LNCAP (cell line): ENCODE results near the gene SLC50A1.

Source experiments
- CTCF ChIP-seq: fragments of 450-650 bp; IDR thresholded peaks from 2 replicates; pipeline ENCODE4 v1.5.1; 2017; ENCODE audit warnings: mild to moderate bottlenecking

Gene SLC50A1

GRCh38 chr1:155184351-155184811, 48.7 kb downstream of the SLC50A1 start:
- TF ChIP-seq CTCF, result no peak

- TF ChIP-seq CTCF, result no peak
These were observed 49.5 kb downstream of the SLC50A1 start for GRCh38 chr1:155184835-155185782.

GRCh38 chr1:155185783-155186066, 50.1 kb downstream of the SLC50A1 start:
- TF ChIP-seq CTCF, result no peak

- no peak for TF ChIP-seq CTCF
These were observed 50.6 kb downstream of the SLC50A1 start for GRCh38 chr1:155186067-155186793.

GRCh38 chr1:155186794-155187455, 51.3 kb downstream of the SLC50A1 start:
- no peak for TF ChIP-seq CTCF

- TF ChIP-seq CTCF, result no peak
These were observed 51.8 kb downstream of the SLC50A1 start for GRCh38 chr1:155187456-155187891.

GRCh38 chr1:155188268-155188667, 52.6 kb downstream of the SLC50A1 start:
- TF ChIP-seq CTCF, result no peak
